Activated naive CD4-positive, alpha-beta T cell treated with anti-CD3 and anti-CD28 coated beads, Interleukin-2, amount 50 U/mL, for 16 hours (primary cell): ENCODE measurements around the gene ADAM33.

Experiments
- DNase-seq: peaks from one replicate; pipeline ENCODE4 v3.0.0-alpha.2; 2020

The ADAM33 gene

DNA sequence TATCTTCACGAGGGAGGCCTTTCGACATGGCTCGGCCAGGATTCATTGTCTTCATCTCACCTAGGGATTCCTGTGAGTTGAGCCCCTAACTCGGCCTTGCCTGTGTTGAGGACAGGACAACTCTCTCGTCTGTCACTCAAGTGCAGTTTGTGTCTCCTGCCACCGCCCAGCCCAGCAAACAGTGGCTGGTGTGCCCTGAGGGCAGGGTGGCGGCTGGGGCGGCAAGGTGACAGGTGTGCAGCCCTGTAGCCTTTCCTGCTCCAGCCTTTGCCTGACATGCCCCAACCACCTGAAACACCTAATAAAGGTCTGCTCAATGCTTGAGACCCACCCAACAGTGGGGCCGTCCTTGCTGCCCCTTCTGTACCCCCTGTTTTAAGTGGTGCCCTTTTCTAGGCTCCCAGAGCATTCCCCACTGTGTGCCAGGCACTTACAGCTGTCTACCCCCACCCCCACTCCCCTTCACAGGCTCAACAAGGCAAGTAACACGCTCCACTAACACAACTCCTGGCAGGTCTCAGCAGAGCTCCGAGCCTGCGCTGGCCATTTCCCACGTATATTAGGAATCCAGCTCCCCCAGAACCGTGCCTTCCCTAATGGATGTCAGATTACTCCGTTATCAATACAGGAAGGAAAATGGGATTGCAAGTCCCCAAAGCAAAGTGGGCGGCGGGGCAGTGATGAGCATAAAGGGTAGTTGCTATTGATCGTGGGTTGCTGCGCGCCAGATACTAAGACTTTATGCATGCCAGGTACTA lies 36.3 kb downstream of the ADAM33 start:
- DNase-seq: no peak

DNA sequence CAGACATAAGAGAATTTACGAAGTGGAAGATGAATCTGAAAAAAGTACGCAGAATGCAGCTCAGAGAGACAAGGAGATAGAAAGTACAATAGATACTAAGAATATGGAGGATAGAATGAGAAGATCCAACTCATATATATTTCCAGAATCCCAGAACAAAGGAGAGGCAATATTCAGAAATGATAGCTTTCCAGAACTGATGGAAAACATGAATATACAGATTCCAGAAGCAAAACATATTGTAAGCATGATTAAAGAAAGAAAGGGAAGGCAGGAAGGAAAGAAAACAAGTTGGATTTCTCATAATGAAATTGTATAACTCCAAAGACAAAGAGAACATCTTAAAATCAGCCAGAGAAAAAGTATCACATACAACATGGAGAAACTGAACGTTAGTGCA lies 41.6 kb downstream of the ADAM33 start:
- DNase-seq: no peak

DNA sequence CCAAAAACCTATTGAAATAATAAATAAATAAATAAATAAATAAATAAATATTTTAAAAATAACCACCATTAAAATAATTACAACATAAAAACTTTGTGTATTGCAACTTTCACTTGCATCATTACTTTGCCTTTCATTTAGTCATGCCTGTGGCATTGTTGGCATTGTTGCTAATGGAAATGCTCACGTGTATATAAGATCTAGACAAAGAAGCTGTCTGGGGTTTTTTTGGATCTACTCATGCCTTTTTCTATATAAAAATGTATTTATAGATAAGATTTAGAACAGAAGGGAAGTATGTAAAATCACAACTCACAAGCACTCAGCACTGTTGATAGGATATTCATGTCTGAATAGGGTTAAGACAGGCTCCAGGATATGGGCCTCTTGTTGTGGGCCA lies 46.5 kb downstream of the ADAM33 start:
- DNase-seq: no peak

DNA sequence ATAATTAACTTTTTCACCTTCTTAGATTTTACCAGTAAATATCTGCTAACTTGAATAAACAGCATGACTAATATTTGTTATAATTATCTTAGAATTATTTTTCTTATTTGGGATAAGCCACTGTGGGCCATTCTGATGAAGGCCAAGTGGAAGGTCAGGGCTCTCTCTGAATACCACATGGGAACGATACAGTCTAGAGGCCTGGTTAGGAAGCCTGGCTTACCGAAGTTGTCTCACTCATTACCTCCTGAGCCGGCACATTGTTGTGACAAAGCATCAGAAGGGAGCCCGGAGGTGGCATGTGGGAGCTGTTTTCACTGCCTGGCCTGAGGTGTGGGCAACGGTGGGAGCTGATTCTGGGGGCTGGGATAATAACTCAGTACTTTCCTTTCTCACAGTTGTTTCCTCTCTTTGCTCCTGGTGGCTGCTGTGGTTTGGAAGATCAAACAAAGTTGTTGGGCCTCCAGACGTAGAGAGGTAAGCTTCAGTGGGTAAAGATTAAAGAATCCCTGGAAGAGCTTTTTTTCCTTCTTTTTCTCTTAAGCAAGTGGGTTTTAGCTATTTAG lies 47.8 kb downstream of the ADAM33 start:
- no peak for DNase-seq

DNA sequence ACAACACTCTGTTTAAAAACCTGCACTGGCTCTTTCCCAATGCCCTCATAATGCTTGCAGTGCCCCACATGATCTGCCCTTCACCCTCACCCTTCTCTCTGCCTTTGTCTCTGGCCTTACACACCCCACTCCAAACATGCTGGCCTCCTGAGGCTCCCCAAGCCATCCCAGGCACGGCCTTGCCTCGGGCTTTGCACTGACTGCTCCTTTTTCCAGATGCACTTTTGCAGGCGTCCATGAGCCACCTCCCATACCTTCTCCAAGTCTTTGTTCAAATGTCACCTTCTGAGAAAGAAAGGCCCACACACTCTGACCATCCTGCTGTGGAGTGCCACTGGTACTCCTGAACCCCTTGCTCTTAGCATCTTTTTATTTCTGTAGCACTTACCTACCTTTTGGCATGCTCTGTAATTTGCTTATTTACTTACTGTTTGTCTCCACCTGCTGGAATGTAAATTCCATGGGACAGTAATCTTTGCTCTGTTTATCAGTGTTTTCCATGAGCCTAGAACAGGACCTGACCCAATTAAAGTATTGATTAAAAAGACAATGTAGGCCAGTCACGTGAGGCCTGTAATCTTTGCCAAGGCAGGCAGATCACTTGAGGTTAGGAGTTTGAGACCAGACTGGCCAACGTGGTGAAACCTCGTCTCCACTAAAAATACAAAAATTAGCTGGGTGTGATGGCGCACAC lies 49.4 kb downstream of the ADAM33 start:
- no peak for DNase-seq

DNA sequence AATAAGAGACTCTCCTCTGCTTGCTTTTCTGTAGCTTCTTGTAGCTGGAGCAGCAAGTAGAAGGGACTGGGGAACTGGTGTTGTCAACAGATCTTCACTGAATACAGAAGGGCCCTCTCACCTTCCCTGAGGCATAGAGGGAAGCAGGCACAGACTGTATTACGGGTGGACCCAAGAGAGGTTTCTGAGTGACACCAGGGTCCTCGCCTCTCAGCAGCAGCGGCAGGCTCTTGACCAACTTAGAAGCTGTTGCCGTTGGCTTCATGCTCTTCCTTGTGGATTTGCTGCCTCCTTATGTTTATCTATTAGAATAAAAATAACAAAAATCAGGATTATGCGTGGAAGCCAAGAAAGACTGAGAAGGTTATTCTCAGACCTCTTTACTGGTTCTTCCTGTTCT lies 50.3 kb downstream of the ADAM33 start:
- DNase-seq: no peak

DNA sequence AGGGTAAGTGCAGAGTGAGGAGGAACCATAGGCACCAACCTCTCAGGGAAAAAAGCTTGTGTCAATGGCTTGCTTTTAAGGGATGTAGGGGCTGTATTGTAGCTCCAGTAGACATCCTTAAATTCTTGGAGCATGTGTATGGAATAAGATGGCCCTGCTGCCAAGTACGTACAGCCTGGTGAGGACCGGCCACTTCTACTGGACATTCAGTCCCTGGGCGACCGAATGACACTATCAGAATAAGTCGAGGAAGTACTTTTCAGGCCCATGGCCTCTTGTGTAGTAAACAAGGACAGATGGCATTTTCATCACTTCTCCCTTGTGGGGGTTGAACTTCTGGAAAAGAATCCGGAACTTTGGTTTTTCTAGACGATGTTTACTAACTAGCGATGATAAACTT lies 51.4 kb downstream of the ADAM33 start:
- DNase-seq: no peak

DNA sequence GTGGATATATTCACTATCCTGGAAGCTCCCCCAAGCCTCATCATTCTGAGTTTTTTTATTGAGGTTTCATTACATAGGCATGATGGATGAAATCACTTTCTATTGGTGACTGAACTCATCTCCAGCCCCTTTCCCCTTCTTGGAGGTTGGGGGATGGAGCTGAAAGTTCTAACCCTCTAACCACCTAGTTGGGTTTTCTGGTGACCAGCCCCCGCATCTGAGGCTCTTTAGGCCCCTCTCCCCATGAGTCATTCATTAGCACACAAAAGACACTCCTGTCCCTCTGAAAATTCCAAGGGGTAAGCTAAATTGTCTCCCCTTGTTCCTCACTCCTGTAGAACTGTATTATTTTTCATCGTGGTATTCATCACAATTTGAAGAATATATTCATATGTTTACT lies 51.9 kb downstream of the ADAM33 start:
- DNase-seq: no peak

- no peak for DNase-seq
Measured at GRCh38 chr20:3628502-3629314, 53.1 kb downstream of the ADAM33 start.

DNA sequence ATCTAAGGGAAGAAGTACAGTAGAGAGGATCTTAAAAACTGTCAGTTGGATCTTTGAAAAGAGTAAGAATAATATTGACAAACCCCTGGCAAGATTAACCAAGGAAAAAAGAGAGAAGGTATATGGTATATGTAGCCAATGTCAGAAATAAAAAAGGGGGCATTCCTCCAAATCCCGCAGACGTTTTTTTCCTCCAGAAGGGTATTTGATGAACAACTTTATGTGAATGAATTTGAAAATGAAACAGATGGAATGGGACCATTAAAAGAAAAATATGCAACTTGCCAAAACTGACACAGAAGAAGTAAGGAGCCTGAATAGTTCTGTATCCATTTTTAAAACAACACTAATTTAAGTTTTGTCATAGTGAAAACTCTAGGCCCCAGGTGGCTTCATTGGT lies 54.3 kb downstream of the ADAM33 start:
- no peak for DNase-seq

DNA sequence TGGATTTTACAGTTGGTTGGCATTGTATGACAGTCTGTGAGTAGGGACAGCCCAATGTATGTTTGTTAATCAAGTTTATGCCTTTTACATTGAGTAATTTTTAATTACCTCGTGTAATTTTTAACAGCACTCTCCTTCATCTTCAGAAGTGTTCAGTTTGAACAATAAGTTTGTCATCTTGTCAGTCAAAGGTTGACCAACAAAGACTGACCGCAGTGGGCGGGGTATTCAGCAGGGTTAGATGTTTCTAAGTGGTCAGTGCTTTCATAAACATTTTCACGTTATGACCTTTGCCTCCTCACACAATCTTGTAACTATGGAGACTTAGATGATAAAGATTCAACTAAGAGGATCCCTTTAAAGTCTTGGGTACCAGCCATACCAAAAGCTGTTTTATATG lies 59.4 kb downstream of the ADAM33 start:
- no peak for DNase-seq

DNA sequence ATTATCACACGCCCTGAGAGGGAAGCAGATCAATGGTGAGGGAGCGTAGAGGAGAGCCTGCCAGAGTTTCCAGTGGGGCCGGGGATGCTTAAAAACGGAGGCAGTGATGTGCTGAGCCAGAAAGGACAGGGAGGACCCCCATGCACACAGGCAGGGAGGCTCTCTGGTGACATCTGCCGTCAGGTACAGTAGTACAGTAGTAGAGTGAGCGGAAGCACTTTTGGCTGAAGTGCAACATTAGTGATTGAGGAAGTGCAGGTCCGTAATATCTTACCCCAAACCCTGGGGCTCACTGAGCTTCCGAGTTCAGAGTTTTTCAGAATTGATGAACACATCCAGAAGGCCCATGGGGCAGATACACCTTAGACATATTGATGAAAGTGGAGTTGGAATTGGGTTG lies 60.7 kb downstream of the ADAM33 start:
- no peak for DNase-seq
